ENCODE data around the gene MUC4. TPM values are rescaled to one million over a fixed set of nuclear protein-coding genes. Genes with fewer than 3 reads are reported as not detected.

MUC4 gene
- total RNA-seq, 4 donors from 2014 or later = 0.26 to 1.0 (median 0.30) TPM

GRCh38 chr3:195709676-195710085 lies 102.0 kb downstream of the MUC4 start:
- H3K9me3 ChIP-seq = no peaks in the 10 kb centered on the region
- intact Hi-C loops (cut with DNase I; ENCODE audit: low total_unique reads) = no loop called here

GRCh38 chr3:195708626-195709481 lies 102.9 kb downstream of the MUC4 start:
- Histone ChIP-seq H3K27ac (no peak overlapping the region), H3K9me3 (no peaks in the 10 kb centered on the region), H3K27me3 (no peaks in the 10 kb centered on the region), H3K4me1 (no peaks in the 10 kb centered on the region), H3K4me3 (no peak overlapping the region), H3K36me3 (no peaks in the 10 kb centered on the region)
- intact Hi-C loops (cut with DNase I; ENCODE audit: low total_unique reads) = no loop called here
- no peak for DNase-seq
- TF ChIP-seq POLR2A (IDR thresholded peaks at IDR 0.05) (no peak), CTCF (IDR thresholded peaks at IDR 0.05) (no peak)

More at GRCh38 chr3:195709676-195710085, 102.0 kb downstream of the MUC4 start:
- Histone ChIP-seq H3K36me3 (no peaks in the 10 kb centered on the region), H3K27me3 (no peaks in the 10 kb centered on the region), H3K4me1 (no peaks in the 10 kb centered on the region), H3K27ac (no peak overlapping the region), H3K4me3 (no peak overlapping the region)
- DNase-seq = no peak
- TF ChIP-seq CTCF (IDR thresholded peaks at IDR 0.05) = no peak

- H3K4me3 ChIP-seq = no peak overlapping the region
- no peaks in the 10 kb centered on the region for H3K9me3 ChIP-seq
- intact Hi-C loops (cut with DNase I; ENCODE audit: low total_unique reads) = no loop called here
- no peak for DNase-seq
- TF ChIP-seq POLR2A (IDR thresholded peaks at IDR 0.05) (no peak), CTCF (IDR thresholded peaks at IDR 0.05) (no peak)
- no peaks in the 10 kb centered on the region for H3K4me1 ChIP-seq
- H3K27me3 ChIP-seq = no peaks in the 10 kb centered on the region
- no peak overlapping the region for H3K27ac ChIP-seq
- no peaks in the 10 kb centered on the region for H3K36me3 ChIP-seq
Measured at GRCh38 chr3:195708061-195708460, 103.7 kb downstream of the MUC4 start.

GRCh38 chr3:195705081-195705991 lies 106.4 kb downstream of the MUC4 start:
- DNase-seq = no peak
- Histone ChIP-seq H3K4me3 (no peak overlapping the region), H3K27ac (no peak overlapping the region), H3K27me3 (no peaks in the 10 kb centered on the region), H3K36me3 (no peaks in the 10 kb centered on the region), H3K4me1 (no peaks in the 10 kb centered on the region), H3K9me3 (no peaks in the 10 kb centered on the region)
- TF ChIP-seq CTCF (IDR thresholded peaks at IDR 0.05) (no peak), POLR2A (IDR thresholded peaks at IDR 0.05) (no peak)
- intact Hi-C loops (cut with DNase I; ENCODE audit: low total_unique reads) = no loop called here
